GM12878 (cell line): ENCODE data around the gene TMEM63C. TPM values are rescaled to one million over a fixed set of nuclear protein-coding genes. Genes with fewer than 3 reads are reported as not detected.

ENCODE experiments used
- ATAC-seq: fragments of 200-7000 bp; cut with Tn5 transposase; 3 replicates; pipeline ENCODE4 v1.9.1; 2020; ENCODE audit warnings: mild to moderate bottlenecking, moderate library complexity
- BruUV-seq: library from RNA; stranded (reverse); fragments of 400-500 nt; replicated peaks from 2 replicates; lab custom pipeline; 2021; lab: Mats Ljungman, UMichigan
- CTCF ChIA-PET: fragments of 300-600 bp; sonication (Branson Sonifier 250); formaldehyde crosslinking; extraction: SDS; loops from one replicate; lab custom pipeline; 2021; ENCODE audit warnings: inconsistent platforms; lab: Yijun Ruan, JAX
- POLR2A ChIA-PET: fragments of 350-600 bp; formaldehyde crosslinking; extraction: SDS; loops from one replicate; lab custom pipeline; 2021; ENCODE audit warnings: inconsistent platforms; lab: Charles Lee
- RAD21 ChIA-PET: fragments of 300-600 bp; sonication (Branson Sonifier 250); formaldehyde crosslinking; loops from one replicate; lab custom pipeline; 2023; ENCODE audit warnings: antibody characterized with exemption; ENCODE audit not compliant: unreplicated experiment; lab: Charles Lee
- SMC1A ChIA-PET: fragments of 300-600 bp; sonication (Branson Sonifier 250); formaldehyde crosslinking; loops from one replicate; lab custom pipeline; 2023; ENCODE audit not compliant: unreplicated experiment, uncharacterized antibody; lab: Charles Lee
- DNase-seq: peaks from one replicate; pipeline ENCODE4 v3.0.0-alpha.2; 2011; ENCODE audit warnings: low read depth, low spot score
- FAIRE-seq: peaks from 3 replicates; lab custom pipeline; 2011; peaks lifted over from hg19 to GRCh38; lab: Jason Lieb, UNC
- H2AFZ ChIP-seq: 2 replicates; pipeline ENCODE4 v1.6.0; 2011; ENCODE audit warnings: low read depth, low read length, control low read depth; ENCODE audit not compliant: control insufficient read depth
- H3K27ac ChIP-seq: 2 replicates; pipeline ENCODE4 v1.5.1; 2011; ENCODE audit warnings: control low read depth; ENCODE audit not compliant: control insufficient read depth, insufficient read depth
- H3K27me3 ChIP-seq, 2 experiments: replicated peaks in 1 of 2; 2 replicates each; pipeline versions ENCODE4 v1.6.0 to v1.6.1; 2011; ENCODE audit warnings: low read length in 1 of 2; ENCODE audit not compliant: control insufficient read depth in 2 of 2, insufficient read depth in 2 of 2
- H3K36me3 ChIP-seq, 2 experiments: 2 replicates each; pipeline ENCODE4 v1.5.1; 2011; ENCODE audit warnings: low read length in 1 of 2; ENCODE audit not compliant: control insufficient read depth in 2 of 2, insufficient read depth in 2 of 2
- H3K4me1 ChIP-seq: 2 replicates; pipeline ENCODE4 v1.6.1; 2011; ENCODE audit warnings: mild to moderate bottlenecking, low read length, moderate library complexity, mixed read lengths; ENCODE audit not compliant: control insufficient read depth, insufficient read depth
- H3K4me2 ChIP-seq: 2 replicates; pipeline ENCODE4 v1.6.0; 2011; ENCODE audit warnings: control low read depth; ENCODE audit not compliant: control insufficient read depth, insufficient read depth
- H3K4me3 ChIP-seq: fragments of 200-600 bp; sonication (generic); 2 replicates; pipeline ENCODE4 v1.5.1; 2016
- H3K79me2 ChIP-seq: 2 replicates; pipeline ENCODE4 v1.6.0; 2011; ENCODE audit warnings: low read length; ENCODE audit not compliant: control insufficient read depth, insufficient read depth
- H3K9ac ChIP-seq: 2 replicates; pipeline ENCODE4 v1.8.0; 2011; ENCODE audit warnings: low read length, control low read depth, mixed read lengths; ENCODE audit not compliant: control insufficient read depth, insufficient read depth
- H3K9me3 ChIP-seq: replicated peaks from 3 replicates; pipeline ENCODE4 v1.5.1; 2011; ENCODE audit warnings: mild to moderate bottlenecking, low read length; ENCODE audit not compliant: control insufficient read depth, insufficient read depth
- H4K20me1 ChIP-seq: 2 replicates; pipeline ENCODE4 v1.6.0; 2011; ENCODE audit not compliant: control insufficient read depth, insufficient read depth
- DPF2 ChIP-seq: fragments of 450-650 bp; IDR thresholded peaks from 2 replicates; pipeline ENCODE4 v1.6.1; 2017; ENCODE audit warnings: mild to moderate bottlenecking
- HDAC6 ChIP-seq: fragments of 200-600 bp; sonication (generic); IDR thresholded peaks from one replicate; pipeline ENCODE4 v1.8.0; 2017; ENCODE audit warnings: antibody characterized with exemption; ENCODE audit not compliant: unreplicated experiment
- HDGF ChIP-seq: fragments of 450-650 bp; IDR thresholded peaks from 2 replicates; pipeline ENCODE4 v1.6.1; 2016; ENCODE audit warnings: antibody characterized with exemption
- KLF5 ChIP-seq: fragments of 450-650 bp; IDR thresholded peaks from 2 replicates; pipeline ENCODE4 v1.6.1; 2014; ENCODE audit warnings: mild to moderate bottlenecking; ENCODE audit not compliant: partially characterized antibody
- RAD21 ChIP-seq: IDR thresholded peaks from 2 replicates; pipeline ENCODE4 v1.6.1; 2011; ENCODE audit warnings: mild to moderate bottlenecking, low read depth, low read length, moderate library complexity; ENCODE audit not compliant: insufficient read depth
- RUNX3 ChIP-seq: IDR thresholded peaks from 2 replicates; pipeline ENCODE4 v1.6.1; 2012; ENCODE audit warnings: low read length, inconsistent platforms
- SREBF2 ChIP-seq: IDR thresholded peaks from 2 replicates; pipeline ENCODE4 v1.6.1; 2012; ENCODE audit warnings: mild to moderate bottlenecking, low read length
- ZBTB33 ChIP-seq: fragments of 450-650 bp; IDR thresholded peaks from 2 replicates; pipeline ENCODE4 v1.6.1; 2017; ENCODE audit warnings: mild to moderate bottlenecking
- WGBS: methylation state at CpG from one replicate; pipeline ENCODE4 v1.1.6; 2016; ENCODE audit warnings: low lambda C conversion rate; ENCODE audit not compliant: insufficient replicate concordance, insufficient coverage; ENCODE audit errors: missing lambda C conversion rate; 5-methylcytosine and 5-hydroxymethylcytosine counted together
- in situ Hi-C: fragments of 300-500 bp; cut with MboI; formaldehyde crosslinking; loops from 9 replicates; pipeline ENCODE4 v1.14.3; 2018; ENCODE audit warnings: mixed read lengths
- intact Hi-C: fragments of 100-400 bp; cut with micrococcal nuclease; formaldehyde crosslinking; loops from one replicate; pipeline ENCODE4 v1.14.2; 2022; ENCODE audit not compliant: unreplicated experiment
- polyA plus RNA-seq, 11 experiments: library from polyadenylated mRNA; depleted of rRNA in 4 of 11; unstranded in 6 of 11; stranded (reverse) in 5 of 11; fragments of >200 nt; fragmentation: Nextera tagmentation in 4 of 11; fragmentation: Illumina TruSeq in 1 of 11; extraction: Ambion mirVana in 4 of 11; extraction: Trizol in 1 of 11; gene quantifications; 1 replicate in 1 of 11; 2 replicates in 10 of 11; pipeline versions ENCODE4 v1.2.1 to v1.2.3, GENCODE V29; 2011 to 2016; ENCODE audit warnings: inconsistent platforms in 2 of 11, missing spikeins in 2 of 11, low read depth in 1 of 11
- total RNA-seq, 4 experiments: library from RNA; depleted of rRNA in 3 of 4; stranded (reverse); fragments of >200 nt in 3 of 4; fragmentation: Illumina TruSeq in 1 of 4; extraction: Trizol in 1 of 4; gene quantifications; 2 replicates each; pipeline versions ENCODE4 v1.2.1 to v1.2.3, GENCODE V29; 2013 to 2021
- TF ChIP-seq, protein P1 (sequence below): fragments of 450-650 bp; IDR thresholded peaks from 2 replicates; pipeline ENCODE4 v1.6.1; 2018; ENCODE audit warnings: mild to moderate bottlenecking, low read depth, moderate library complexity; ENCODE audit not compliant: partially characterized antibody
- TF ChIP-seq, protein P2 (sequence below): fragments of 450-650 bp; IDR thresholded peaks from 2 replicates; pipeline ENCODE4 v1.6.1; 2016; ENCODE audit warnings: mild to moderate bottlenecking

TMEM63C gene
- total and polyA plus RNA-seq, 10 of the 15 experiments (the other 5 are each of a cell fraction or from before 2014, with no cell fraction given) = 0.06 to 1.3 (median 0.39) TPM; not detected in 4

GRCh38 chr14:77250927-77251326, 69.3 kb downstream of the TMEM63C start (continued):
- TF ChIP-seq ZBTB33 = no peak

GRCh38 chr14:77251870-77252269, 70.3 kb downstream of the TMEM63C start:
- no peak for FAIRE-seq
- H2AFZ ChIP-seq = no peak overlapping the region
- H4K20me1 ChIP-seq = no peaks in the 10 kb centered on the region
- TF ChIP-seq DPF2 (no peak), KLF5 (no peak), HDAC6 (no peak), RUNX3 (no peak), RAD21 (no peak), HDGF (no peak), SREBF2 (no peak)
- TF ChIP-seq, protein P1, sequence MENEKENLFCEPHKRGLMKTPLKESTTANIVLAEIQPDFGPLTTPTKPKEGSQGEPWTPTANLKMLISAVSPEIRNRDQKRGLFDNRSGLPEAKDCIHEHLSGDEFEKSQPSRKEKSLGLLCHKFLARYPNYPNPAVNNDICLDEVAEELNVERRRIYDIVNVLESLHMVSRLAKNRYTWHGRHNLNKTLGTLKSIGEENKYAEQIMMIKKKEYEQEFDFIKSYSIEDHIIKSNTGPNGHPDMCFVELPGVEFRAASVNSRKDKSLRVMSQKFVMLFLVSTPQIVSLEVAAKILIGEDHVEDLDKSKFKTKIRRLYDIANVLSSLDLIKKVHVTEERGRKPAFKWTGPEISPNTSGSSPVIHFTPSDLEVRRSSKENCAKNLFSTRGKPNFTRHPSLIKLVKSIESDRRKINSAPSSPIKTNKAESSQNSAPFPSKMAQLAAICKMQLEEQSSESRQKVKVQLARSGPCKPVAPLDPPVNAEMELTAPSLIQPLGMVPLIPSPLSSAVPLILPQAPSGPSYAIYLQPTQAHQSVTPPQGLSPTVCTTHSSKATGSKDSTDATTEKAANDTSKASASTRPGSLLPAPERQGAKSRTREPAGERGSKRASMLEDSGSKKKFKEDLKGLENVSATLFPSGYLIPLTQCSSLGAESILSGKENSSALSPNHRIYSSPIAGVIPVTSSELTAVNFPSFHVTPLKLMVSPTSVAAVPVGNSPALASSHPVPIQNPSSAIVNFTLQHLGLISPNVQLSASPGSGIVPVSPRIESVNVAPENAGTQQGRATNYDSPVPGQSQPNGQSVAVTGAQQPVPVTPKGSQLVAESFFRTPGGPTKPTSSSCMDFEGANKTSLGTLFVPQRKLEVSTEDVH = no peak
- TF ChIP-seq, protein P2, sequence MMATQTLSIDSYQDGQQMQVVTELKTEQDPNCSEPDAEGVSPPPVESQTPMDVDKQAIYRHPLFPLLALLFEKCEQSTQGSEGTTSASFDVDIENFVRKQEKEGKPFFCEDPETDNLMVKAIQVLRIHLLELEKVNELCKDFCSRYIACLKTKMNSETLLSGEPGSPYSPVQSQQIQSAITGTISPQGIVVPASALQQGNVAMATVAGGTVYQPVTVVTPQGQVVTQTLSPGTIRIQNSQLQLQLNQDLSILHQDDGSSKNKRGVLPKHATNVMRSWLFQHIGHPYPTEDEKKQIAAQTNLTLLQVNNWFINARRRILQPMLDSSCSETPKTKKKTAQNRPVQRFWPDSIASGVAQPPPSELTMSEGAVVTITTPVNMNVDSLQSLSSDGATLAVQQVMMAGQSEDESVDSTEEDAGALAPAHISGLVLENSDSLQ = no peak
- TF ChIP-seq, all 136 proteins: peak for 0
- Histone ChIP-seq H3K4me1 (no peaks in the 10 kb centered on the region), H3K4me3 (no peak overlapping the region), H3K9ac (no peak overlapping the region), H3K27ac (no peak overlapping the region), H3K9me3 (no peaks in the 10 kb centered on the region), H3K79me2 (no peaks in the 10 kb centered on the region), H3K36me3 (no peaks in the 10 kb centered on the region), H3K4me2 (no peak overlapping the region), H3K27me3 (no peaks in the 10 kb centered on the region)
- 58% methylated on average over 11 of the region's 11 CpGs for WGBS
- no peak for DNase-seq
- ChIA-PET RAD21 (no interaction called here), CTCF (no interaction called here), SMC1A (no interaction called here), POLR2A (no interaction called here)
- in situ Hi-C loops (no loop called here), intact Hi-C loops (no loop called here)
- no TSS peak for BruUV-seq
- ATAC-seq = no peak
